GM18868 (cell line): ENCODE measurements around the gene ANKRD34A.

Experiments used
- ATAC-seq: cut with Tn5 transposase; IDR thresholded peaks from one replicate; pipeline ENCODE4 v1.9.1; 2021; ENCODE audit warnings: mild to moderate bottlenecking, moderate library complexity; ENCODE audit not compliant: unreplicated experiment

Gene ANKRD34A

GRCh38 chr1:145912128-145912641, 52.2 kb downstream of the ANKRD34A start:
- no peak for ATAC-seq
